ENCODE data around the gene RAB3C.

RAB3C gene

GRCh38 chr5:58816181-58816731 is 233.4 kb downstream of the RAB3C start:
- no peak for DNase-seq (ENCODE audit: low read depth in 1 of 2, low spot score in 1 of 2)

DNA sequence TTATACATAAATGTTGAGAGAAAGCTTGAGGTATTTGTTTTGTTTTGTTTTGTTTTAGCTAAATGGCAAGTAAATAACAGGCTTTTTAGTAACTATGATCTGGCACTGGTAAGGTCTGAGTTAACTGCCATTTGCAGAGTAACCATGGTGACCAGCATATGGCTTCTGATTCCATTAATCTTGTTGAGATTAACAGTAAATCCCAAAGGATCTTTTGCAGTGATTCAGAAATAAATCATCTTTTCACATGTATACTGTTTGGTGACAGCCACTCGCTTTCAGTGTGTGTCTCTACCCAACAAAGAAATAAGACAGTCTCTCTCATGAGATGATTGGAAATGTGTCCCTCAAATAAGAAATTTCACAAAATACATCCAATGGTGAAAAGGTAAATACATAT is 235.6 kb downstream of the RAB3C start:
- no peak for DNase-seq (ENCODE audit: low read depth in 1 of 2, low spot score in 1 of 2)

- no peak for DNase-seq (ENCODE audit: low read depth in 1 of 2, low spot score in 1 of 2)
Measured at GRCh38 chr5:58825441-58825840, 242.6 kb downstream of the RAB3C start.

DNA sequence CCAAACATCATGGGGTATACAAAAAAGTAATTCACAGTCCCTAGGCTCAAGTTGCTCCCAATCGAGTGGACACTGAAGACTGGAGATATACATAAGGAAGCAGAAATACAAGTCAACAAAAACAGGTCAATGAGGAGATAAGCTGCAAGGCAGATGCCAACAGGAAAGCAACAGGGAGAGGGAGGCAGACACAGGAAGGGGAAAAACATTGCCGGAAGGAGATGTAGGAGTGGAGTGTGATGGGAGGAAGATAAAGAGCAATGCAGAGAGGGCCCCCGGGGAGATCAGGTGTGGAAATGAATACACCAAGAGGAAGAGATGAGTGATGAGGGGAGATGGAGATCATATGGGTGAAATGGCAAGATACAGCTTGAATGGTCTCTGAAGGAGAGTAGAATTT is 243.0 kb downstream of the RAB3C start:
- no peak for DNase-seq (ENCODE audit: low read depth in 1 of 2, low spot score in 1 of 2)

DNA sequence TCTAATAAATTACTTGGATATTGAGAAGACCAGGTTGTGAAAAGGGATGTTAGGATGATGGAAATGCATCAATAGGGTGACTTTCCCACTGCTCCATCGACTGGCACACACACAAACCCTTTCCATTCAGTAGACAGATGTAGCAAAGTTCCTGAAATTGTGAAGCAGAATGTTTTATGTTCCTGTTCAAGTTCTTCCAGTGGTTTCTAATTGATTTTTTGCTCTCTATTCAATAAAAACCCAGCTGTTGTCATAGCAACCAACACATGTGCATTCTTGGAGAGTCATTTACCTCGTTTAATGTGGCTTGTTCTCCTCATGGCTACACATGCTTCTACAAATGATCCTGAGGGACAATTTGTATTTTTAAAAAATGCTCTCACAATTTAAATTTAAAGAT is 244.6 kb downstream of the RAB3C start:
- DNase-seq (ENCODE audit: low read depth in 1 of 2, low spot score in 1 of 2) = no peak

- no peak for DNase-seq (ENCODE audit: low read depth in 1 of 2, low spot score in 1 of 2)
Measured at GRCh38 chr5:58828258-58828657, 245.4 kb downstream of the RAB3C start.

GRCh38 chr5:58834242-58835225 is 251.7 kb downstream of the RAB3C start:
- DNase-seq (ENCODE audit: low read depth in 1 of 2, low spot score in 1 of 2) = no peak

DNA sequence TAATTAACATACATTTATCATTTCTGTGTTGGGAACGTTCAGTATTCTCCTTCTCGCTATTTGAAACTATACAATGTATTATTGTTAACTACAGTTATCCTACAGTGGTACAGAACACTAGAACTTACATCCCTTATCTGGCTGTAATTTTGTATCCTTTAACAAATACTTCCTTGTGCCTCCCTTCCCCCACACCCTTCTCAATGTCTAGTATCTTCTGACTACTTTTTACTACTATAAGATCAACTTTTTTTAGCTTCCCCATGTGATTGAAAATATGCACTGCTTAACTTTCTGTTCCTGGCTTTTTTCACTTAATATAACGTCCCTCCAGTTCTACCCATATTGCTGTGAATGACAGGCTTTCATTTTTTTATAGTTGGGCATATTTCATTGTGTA is 253.5 kb downstream of the RAB3C start:
- DNase-seq (ENCODE audit: low read depth in 1 of 2, low spot score in 1 of 2) = no peak

DNA sequence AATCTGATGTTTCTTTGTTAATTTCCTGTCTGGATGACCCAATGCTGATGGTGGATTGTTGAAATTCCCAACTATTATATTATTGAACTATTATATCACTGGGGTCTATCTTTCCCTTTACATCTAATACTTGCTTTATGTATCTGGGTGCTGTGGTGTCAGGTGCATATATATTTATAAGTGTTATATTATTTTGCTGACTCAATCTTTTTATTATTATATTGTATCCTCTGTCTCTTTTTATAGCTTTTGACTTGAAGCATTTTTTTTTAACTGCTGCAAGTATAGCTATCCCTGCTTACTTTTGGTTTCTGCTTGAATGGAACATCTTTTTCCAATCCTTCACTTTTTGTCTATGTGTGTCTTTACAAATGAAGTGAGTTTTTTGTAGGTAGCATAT is 255.9 kb downstream of the RAB3C start:
- DNase-seq (ENCODE audit: low read depth in 1 of 2, low spot score in 1 of 2) = no peak

- DNase-seq (ENCODE audit: low read depth in 1 of 2, low spot score in 1 of 2) = no peak
Measured at GRCh38 chr5:58842852-58843251, 260.0 kb downstream of the RAB3C start.

DNA sequence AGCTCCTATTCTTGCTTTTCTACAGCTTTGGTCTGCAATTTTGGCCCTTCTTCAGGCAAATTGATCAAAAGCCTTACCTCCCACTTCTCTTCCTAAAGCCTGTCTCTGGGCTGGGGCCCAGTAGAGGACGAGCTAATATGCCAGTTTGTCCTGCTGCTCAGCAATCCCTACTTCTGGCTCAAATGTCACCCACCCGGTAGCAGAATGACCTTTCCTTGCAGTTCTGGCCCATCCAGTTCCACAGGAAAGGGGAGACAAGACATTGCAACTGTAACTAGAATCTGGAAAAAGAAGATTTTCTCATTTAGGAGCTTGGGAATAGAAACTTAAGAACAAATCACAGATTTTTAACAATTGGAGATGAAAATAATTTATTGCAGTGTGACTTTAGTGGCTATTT is 261.5 kb downstream of the RAB3C start:
- DNase-seq (ENCODE audit: low read depth in 1 of 2, low spot score in 1 of 2) = no peak

DNA sequence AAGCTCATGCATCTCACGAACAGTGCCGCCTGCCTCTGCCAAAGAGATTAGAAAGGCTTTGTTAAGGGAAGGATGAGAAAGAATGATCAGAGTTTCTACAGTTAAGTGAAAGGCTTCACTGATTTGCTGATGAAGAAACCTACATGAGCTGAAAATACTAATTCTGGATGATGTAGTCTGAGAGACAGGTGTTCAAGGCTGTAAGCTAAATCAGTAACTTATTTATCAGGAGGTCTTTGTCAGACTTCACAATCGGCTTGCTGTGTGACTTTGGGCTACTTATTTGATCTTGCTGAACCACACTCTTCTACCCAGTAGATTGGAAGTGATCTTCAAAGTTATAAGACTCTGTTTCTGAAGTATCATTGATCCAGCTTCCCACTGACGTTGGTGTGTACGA is 264.2 kb downstream of the RAB3C start:
- no peak for DNase-seq (ENCODE audit: low read depth in 1 of 2, low spot score in 1 of 2)

DNA sequence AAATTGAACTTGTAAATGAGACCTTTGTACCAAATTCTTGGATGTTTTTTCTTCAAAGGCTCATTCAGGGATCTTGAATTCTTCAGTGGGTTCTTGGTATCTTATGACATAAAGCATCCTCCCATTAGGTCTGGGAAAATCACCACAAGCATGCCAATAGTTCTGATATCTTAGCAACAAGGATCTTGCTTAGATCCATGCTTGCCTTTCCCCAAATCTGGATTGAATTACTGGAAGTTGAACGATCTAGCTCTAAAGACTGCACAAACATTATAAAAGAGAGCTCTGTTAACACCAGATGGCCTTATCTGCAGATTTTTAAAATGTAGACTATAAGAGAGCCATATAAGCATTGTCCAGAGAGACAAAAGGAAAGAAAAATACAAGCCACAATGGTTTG is 266.3 kb downstream of the RAB3C start:
- DNase-seq (ENCODE audit: low read depth in 1 of 2, low spot score in 1 of 2) = no peak

DNA sequence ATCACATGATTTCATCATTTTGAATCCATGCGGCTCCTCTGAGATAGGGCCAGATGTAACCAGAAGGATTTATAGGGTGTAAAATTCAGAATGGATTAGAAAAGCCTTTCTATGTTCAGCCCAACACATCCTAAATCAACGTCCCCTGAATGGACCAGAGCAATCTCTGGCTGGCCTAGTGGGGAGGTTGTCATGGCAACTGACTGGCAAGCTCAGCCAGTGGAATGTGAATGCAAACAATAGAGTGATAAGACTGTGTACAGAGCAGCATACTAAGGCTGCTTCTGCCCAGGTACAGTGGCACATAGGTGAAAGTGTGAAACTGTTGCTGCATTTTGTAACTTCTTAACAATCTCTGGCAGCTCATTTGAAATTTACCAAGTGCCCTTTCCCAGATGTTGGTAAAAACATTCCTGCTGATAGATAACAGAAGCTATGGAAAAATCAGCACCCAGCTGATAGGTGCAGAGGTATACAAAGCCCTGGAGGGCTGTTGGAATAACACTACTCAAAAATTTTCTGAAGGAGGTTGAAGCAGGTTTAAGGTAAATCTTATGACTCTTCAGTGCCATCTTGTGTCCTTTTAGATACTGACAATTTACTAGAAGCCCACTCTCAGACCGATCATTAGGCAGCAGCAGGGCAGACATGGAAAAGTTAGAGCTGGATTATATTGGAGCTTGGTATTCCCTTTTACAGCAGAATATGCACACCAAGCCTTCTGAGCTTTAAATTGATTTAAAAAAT is 267.2 kb downstream of the RAB3C start:
- DNase-seq (ENCODE audit: low read depth in 1 of 2, low spot score in 1 of 2) = no peak

GRCh38 chr5:58851153-58851552 is 268.3 kb downstream of the RAB3C start:
- no peak for DNase-seq (ENCODE audit: low read depth in 1 of 2, low spot score in 1 of 2)

DNA sequence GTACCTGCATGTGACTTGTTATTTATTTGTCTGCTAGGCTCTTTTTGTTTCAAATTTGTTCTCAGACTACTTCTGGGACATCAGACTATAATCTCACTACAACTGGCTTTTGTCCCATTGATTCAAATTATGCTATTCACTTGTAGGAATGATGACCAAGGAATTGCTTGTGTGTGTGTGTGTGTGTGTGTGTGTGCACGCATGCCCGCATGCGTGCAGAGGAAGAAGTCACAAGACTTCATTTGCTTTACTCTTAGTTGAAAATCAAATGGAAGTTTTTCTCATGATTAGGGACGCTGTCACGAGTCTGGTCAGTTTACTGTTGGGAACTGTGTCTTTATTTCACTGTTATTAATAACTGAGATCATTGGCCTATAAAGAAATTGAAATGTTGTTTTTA is 268.7 kb downstream of the RAB3C start:
- no peak for DNase-seq (ENCODE audit: low read depth in 1 of 2, low spot score in 1 of 2)

DNA sequence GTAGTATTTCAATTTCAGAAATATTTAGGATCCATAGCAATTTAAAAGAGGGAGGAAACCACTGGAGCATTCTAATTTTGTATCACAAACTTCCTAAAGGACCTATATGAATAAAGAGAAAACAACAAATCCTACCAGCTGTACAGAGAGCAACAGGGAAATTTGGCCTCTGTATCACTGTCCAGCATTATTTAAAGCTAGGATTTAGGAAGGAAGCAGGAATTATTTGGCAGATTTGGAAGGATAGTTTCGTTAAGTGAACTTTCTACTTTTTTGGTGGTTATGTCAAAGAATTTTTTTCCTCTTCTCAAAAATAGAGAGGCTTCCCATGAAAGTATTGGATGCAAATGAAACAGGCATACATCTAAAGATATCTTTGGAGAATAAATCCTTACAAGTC is 269.7 kb downstream of the RAB3C start:
- no peak for DNase-seq (ENCODE audit: low read depth in 1 of 2, low spot score in 1 of 2)

- no peak for DNase-seq (ENCODE audit: low read depth in 1 of 2, low spot score in 1 of 2)
Measured at GRCh38 chr5:58854441-58854840, 271.6 kb downstream of the RAB3C start.

DNA sequence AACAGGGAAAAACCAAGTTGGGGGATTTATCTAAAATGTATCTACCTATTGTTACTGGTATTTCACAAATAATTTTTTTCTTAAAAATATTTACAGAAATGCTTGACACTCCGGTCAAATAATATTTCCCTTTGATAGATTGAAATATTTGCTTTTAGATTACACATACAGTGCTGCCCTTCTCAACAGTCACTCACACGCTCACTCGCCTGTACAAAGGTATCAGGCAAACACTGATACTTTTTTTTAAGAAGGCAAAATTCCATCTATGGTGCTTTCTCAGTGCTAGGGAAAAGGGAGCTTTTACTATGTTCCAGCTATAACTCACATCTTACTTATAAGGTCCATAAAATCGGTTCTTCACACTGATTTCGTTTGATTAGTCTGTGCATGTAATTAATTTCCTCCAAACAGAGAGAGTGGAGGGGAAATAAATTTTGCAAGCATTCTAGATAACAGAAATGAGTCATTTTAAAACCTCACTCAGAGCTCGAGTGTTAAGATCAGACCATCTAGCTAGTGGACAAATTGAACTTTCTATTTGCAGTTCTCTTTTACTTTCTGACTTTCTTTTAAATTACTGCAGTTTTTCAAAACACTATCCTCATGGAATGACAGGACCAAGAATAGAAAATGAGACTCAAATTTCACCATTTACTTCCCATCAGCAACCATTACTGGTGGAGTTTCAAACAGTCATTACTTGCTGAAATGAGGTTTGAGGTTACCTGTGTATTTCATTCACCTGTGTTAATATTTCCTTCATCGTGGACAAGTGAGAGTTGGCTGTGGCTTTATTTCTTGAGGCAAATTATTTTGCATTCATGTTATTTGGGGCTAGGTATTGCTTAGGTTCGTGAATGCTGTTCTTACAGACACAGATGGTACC is 273.2 kb downstream of the RAB3C start:
- DNase-seq (ENCODE audit: low read depth in 1 of 2, low spot score in 1 of 2) = no peak

GRCh38 chr5:58857609-58858008 is 274.7 kb downstream of the RAB3C start:
- no peak for DNase-seq (ENCODE audit: low read depth in 1 of 2, low spot score in 1 of 2)

DNA sequence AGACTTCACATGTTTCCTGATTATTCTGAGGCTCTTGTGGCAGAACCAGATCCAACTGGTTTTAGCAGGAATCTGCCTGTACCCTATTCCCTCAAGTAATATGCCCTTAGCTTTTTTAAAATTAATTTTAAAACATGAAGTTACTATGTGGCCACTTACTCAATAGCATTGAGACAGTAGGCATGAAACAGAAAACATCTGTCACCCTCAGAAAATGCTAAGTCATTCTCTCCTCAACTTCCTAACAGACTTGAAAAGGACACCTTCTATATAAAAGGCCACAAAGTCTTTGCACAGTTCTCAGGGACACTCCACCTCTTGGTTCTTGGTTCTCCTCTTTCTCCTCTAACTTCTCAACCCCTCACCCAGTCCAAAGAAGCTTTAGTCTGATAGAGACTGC is 277.8 kb downstream of the RAB3C start:
- DNase-seq (ENCODE audit: low read depth in 1 of 2, low spot score in 1 of 2) = no peak
